Smooth muscle cell (in vitro differentiated cells): ENCODE data around the gene DROSHA. TPM values are rescaled to one million over a fixed set of nuclear protein-coding genes. Genes with fewer than 3 reads are reported as not detected.

Experiments used
- DNase-seq: peaks from one replicate; lab custom pipeline; 2025; ENCODE audit not compliant: unreplicated experiment; lab: John Stamatoyannopoulos, UW
- H2AFZ ChIP-seq: fragments of 200-600 bp; sonication (generic); 2 replicates; pipeline ENCODE4 v1.6.0; 2016; ENCODE audit warnings: antibody characterized with exemption, low read depth, mild to moderate bottlenecking
- H3F3A ChIP-seq: fragments of 200-600 bp; sonication (generic); 2 replicates; pipeline ENCODE4 v1.6.0; 2017; ENCODE audit warnings: antibody characterized with exemption, low read depth
- H3K27ac ChIP-seq: fragments of 200-600 bp; sonication (generic); 2 replicates; pipeline ENCODE4 v1.5.1; 2016; ENCODE audit warnings: low read depth, mild to moderate bottlenecking
- H3K27me3 ChIP-seq: fragments of 200-600 bp; sonication (generic); 2 replicates; pipeline ENCODE4 v1.6.1; 2016; ENCODE audit warnings: low read depth, mild to moderate bottlenecking
- H3K36me3 ChIP-seq: fragments of 200-600 bp; sonication (generic); 2 replicates; pipeline ENCODE4 v1.5.1; 2016; ENCODE audit warnings: low read depth
- H3K4me1 ChIP-seq: fragments of 200-600 bp; sonication (generic); 2 replicates; pipeline ENCODE4 v1.5.1; 2016; ENCODE audit warnings: low read depth
- H3K4me2 ChIP-seq: fragments of 200-600 bp; sonication (generic); 2 replicates; pipeline ENCODE4 v1.6.0; 2016; ENCODE audit warnings: mild to moderate bottlenecking
- H3K4me3 ChIP-seq: fragments of 200-600 bp; sonication (generic); 2 replicates; pipeline ENCODE4 v1.5.1; 2016; ENCODE audit warnings: mild to moderate bottlenecking
- H3K79me2 ChIP-seq: fragments of 200-600 bp; sonication (generic); 2 replicates; pipeline ENCODE4 v1.6.0; 2016; ENCODE audit warnings: low read depth, mild to moderate bottlenecking
- H3K9ac ChIP-seq: fragments of 200-600 bp; sonication (generic); 2 replicates; pipeline ENCODE4 v1.6.0; 2016; ENCODE audit warnings: low read depth
- H3K9me3 ChIP-seq: fragments of 200-600 bp; sonication (generic); replicated peaks from 2 replicates; pipeline ENCODE4 v1.5.1; 2016; ENCODE audit warnings: low read depth
- H4K20me1 ChIP-seq: fragments of 200-600 bp; sonication (generic); 2 replicates; pipeline ENCODE4 v1.6.0; 2016; ENCODE audit warnings: low read depth
- WGBS: methylation state at CpG from one replicate; pipeline ENCODE4 v1.1.7; 2016; ENCODE audit warnings: low lambda C conversion rate; 5-methylcytosine and 5-hydroxymethylcytosine counted together
- polyA plus RNA-seq: library from polyadenylated mRNA; unstranded; fragments of >200 nt; fragmentation: Nextera tagmentation; extraction: Ambion mirVana; gene quantifications from 2 replicates; pipeline ENCODE4 v1.2.1, GENCODE V29; 2016
- total RNA-seq: library from RNA; depleted of rRNA; stranded (reverse); fragments of >200 nt; gene quantifications from 2 replicates; pipeline ENCODE4 v1.2.3, GENCODE V29; 2014
- TF ChIP-seq, protein P1 (sequence below): fragments of 200-600 bp; sonication (generic); IDR thresholded peaks from 2 replicates; pipeline ENCODE4 v1.5.1; 2017; ENCODE audit warnings: borderline replicate concordance, mild to moderate bottlenecking, antibody characterized with exemption; ENCODE audit not compliant: insufficient read depth, poor library complexity, severe bottlenecking

DROSHA gene
- total and polyA plus RNA-seq, 2 experiments from 2014 or later = 35.3 to 50.5 TPM

DNA sequence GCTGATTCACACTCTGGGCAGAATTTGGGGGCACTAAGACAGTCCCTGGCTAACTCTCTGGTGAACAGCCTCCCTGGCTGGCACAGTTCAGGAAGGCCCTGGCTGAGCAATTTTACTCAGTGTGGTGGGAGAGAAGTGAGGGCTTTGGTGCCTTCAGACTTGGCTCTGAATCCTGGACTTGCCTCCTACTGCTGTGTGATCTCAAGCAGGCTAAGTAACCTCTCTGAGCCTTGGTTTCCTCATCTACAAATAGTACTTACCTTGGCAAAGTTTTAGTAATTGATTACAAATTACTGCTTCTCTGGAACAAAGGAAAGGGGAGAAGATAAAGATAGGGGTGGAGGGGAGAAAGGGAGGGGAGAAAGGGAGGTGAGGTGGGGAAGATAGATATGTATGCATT lies 153.8 kb downstream of the DROSHA start:
- H4K20me1 ChIP-seq = no peaks in the 10 kb centered on the region
- peaks cover 19% of the 10 kb centered on the region for H3K4me1 ChIP-seq
- H3K36me3 ChIP-seq = no peaks in the 10 kb centered on the region
- no peak for DNase-seq
- no peak overlapping the region for H2AFZ ChIP-seq
- no peak overlapping the region for H3K4me2 ChIP-seq
- peaks cover 4% of the 10 kb centered on the region for H3F3A ChIP-seq
- no peak overlapping the region for H3K27ac ChIP-seq
- no peak overlapping the region for H3K9ac ChIP-seq
- no peaks in the 10 kb centered on the region for H3K79me2 ChIP-seq
- TF ChIP-seq, protein P1, sequence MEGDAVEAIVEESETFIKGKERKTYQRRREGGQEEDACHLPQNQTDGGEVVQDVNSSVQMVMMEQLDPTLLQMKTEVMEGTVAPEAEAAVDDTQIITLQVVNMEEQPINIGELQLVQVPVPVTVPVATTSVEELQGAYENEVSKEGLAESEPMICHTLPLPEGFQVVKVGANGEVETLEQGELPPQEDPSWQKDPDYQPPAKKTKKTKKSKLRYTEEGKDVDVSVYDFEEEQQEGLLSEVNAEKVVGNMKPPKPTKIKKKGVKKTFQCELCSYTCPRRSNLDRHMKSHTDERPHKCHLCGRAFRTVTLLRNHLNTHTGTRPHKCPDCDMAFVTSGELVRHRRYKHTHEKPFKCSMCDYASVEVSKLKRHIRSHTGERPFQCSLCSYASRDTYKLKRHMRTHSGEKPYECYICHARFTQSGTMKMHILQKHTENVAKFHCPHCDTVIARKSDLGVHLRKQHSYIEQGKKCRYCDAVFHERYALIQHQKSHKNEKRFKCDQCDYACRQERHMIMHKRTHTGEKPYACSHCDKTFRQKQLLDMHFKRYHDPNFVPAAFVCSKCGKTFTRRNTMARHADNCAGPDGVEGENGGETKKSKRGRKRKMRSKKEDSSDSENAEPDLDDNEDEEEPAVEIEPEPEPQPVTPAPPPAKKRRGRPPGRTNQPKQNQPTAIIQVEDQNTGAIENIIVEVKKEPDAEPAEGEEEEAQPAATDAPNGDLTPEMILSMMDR = no peak
- H3K27me3 ChIP-seq = no peaks in the 10 kb centered on the region
- no peak overlapping the region for H3K4me3 ChIP-seq
- H3K9me3 ChIP-seq = no peaks in the 10 kb centered on the region

DNA sequence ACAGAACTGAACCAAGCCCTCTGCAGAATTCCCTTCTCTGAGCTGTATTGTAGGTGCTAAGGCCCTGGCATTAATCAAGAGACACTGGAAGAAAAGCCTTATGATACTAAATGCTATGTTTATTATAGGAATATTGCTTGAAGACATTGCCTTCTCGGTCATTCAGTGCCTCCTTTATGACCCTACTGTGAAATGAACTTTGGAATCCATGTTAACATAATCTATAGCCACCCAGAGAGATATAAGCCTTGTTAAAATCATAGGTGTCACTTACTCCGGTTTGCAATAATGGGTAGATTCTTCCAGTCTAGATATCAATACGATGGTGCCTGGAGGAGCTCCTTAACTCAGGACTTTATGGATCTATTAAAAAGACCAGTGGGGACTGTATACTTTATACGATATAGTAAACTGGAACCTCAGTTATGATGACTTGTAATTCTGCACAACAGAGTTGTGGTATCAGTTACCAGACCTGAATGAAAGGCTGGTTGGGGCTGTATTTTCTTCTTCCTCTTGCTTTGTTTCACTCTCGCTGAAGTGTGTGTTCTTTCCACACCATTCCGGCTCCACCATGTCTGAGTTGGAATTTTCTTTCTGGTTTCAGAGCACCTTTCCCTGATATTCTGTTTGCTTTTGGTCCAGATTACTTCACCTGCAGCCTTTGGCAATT lies 154.5 kb downstream of the DROSHA start:
- Histone ChIP-seq H3K79me2 (no peaks in the 10 kb centered on the region), H3K36me3 (no peaks in the 10 kb centered on the region), H3K9me3 (no peaks in the 10 kb centered on the region), H3K27me3 (no peaks in the 10 kb centered on the region), H3K4me1 (peaks cover 12% of the 10 kb centered on the region), H3K9ac (no peak overlapping the region), H3K4me3 (no peak overlapping the region), H4K20me1 (no peaks in the 10 kb centered on the region), H3K27ac (no peak overlapping the region), H3K4me2 (no peak overlapping the region), H3F3A (no peaks in the 10 kb centered on the region), H2AFZ (no peak overlapping the region)
- WGBS = 73% methylated on average over 6 of the region's 6 CpGs
- no peak for DNase-seq
- TF ChIP-seq, protein P1 = no peak

DNA sequence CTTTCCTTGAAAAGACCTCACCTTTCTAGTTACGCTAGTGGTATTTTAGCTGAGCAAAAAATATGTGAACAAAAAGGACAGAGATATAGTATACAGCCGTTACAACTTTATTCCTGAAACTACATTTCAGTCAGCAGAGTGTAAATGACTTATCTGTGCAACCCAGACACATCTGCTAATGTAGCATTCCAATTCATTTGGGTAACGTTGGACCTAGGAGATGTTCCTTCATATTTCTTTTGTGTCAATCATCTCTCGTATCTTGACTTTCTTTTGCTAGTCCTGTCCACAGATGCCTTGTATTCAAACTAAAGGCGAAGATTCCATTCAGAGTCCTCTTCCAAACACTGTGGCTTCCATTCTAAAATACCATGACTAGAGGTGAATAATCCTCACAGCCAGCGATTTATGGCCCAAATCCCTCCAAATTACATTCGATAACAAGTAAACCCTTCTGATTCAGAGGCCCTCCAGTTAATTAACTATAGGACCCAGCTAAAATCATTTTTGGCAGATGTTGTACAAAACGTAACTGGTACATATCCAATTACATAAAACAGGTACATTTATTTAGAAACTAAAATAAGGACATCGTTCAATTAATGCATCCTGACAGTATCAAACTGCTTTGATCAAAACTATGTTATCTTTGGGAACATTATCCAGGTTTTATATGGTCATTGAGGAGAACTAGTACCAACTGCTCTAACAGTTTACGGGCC lies 155.7 kb downstream of the DROSHA start:
- H3K79me2 ChIP-seq = no peaks in the 10 kb centered on the region
- no peak overlapping the region for H3K27ac ChIP-seq
- no peak overlapping the region for H2AFZ ChIP-seq
- DNase-seq = no peak
- no peaks in the 10 kb centered on the region for H4K20me1 ChIP-seq
- no peaks in the 10 kb centered on the region for H3K36me3 ChIP-seq
- no peaks in the 10 kb centered on the region for H3K9me3 ChIP-seq
- peaks cover under 1% of the 10 kb centered on the region for H3K4me1 ChIP-seq
- H3K4me2 ChIP-seq = no peak overlapping the region
- H3K9ac ChIP-seq = no peak overlapping the region
- no peak overlapping the region for H3K4me3 ChIP-seq
- TF ChIP-seq, protein P1 = no peak
- no peaks in the 10 kb centered on the region for H3F3A ChIP-seq
- H3K27me3 ChIP-seq = no peaks in the 10 kb centered on the region
- WGBS = 93% methylated on average over 10 of the region's 10 CpGs

DNA sequence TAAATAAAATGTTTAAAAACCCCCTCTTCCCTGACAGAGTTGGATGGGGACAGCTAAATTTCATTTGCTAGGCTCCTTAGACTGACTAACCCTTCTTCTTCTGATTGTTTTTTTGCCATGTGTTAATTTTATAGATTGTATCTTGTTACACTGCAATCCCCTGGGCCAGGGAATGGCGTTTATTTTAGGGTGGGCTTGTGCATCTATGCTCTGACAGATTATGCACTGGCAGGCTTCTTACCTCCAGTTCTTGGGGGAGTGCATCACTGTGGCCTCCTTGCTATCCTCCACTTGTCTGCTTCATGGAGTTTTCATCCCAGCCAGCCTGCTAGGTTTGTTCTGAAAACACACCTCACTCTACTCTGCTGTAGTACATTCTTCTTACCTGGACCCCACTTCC lies 159.8 kb downstream of the DROSHA start:
- WGBS = 88% methylated on average over 1 of the region's 1 CpG
- Histone ChIP-seq H2AFZ (no peak overlapping the region), H3K9ac (no peak overlapping the region), H3K79me2 (no peaks in the 10 kb centered on the region), H3K4me3 (no peak overlapping the region), H4K20me1 (no peaks in the 10 kb centered on the region), H3K27ac (no peak overlapping the region), H3K9me3 (no peaks in the 10 kb centered on the region), H3K4me1 (no peaks in the 10 kb centered on the region), H3K36me3 (no peaks in the 10 kb centered on the region), H3K27me3 (no peaks in the 10 kb centered on the region), H3F3A (no peaks in the 10 kb centered on the region), H3K4me2 (no peak overlapping the region)
- TF ChIP-seq, protein P1 = no peak
- DNase-seq = no peak
